ENCODE results near the gene SLC6A8.

DNA sequence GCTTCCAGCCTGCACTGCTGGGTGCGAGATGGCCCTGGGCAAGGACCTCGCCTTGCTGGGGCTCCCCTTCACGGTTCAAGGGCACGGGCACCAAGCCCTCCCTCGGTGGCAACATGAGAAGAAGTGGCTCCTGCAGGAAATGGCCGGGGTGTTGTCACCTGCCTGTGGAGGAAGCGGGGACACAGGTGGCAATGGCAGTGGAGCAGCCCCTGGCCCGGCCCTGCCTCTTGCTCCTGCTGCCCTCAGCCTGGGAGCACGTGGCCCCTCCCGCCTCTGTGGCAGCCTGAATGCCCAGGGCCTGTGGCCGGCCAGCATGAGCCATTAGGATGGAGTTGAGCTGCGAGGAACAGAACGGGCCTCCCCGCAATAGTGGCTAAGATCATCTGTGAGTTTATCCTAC lies 53.7 kb downstream of the SLC6A8 start:
- TF ChIP-seq, protein P1, sequence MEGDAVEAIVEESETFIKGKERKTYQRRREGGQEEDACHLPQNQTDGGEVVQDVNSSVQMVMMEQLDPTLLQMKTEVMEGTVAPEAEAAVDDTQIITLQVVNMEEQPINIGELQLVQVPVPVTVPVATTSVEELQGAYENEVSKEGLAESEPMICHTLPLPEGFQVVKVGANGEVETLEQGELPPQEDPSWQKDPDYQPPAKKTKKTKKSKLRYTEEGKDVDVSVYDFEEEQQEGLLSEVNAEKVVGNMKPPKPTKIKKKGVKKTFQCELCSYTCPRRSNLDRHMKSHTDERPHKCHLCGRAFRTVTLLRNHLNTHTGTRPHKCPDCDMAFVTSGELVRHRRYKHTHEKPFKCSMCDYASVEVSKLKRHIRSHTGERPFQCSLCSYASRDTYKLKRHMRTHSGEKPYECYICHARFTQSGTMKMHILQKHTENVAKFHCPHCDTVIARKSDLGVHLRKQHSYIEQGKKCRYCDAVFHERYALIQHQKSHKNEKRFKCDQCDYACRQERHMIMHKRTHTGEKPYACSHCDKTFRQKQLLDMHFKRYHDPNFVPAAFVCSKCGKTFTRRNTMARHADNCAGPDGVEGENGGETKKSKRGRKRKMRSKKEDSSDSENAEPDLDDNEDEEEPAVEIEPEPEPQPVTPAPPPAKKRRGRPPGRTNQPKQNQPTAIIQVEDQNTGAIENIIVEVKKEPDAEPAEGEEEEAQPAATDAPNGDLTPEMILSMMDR (IDR thresholded peaks at IDR 0.05): no peak
- no peak for TF ChIP-seq POLR2A (IDR thresholded peaks at IDR 0.05)

All from heart left ventricle (tissue), 13 donors.